T-helper 1 cell treated with Interleukin-12 subunit alpha and Interleukin-12 subunit beta and Interleukin-4 antibody, amounts not matched to agents 30 μg/mL and 1 μg/mL, for 36 hours (primary cell): ENCODE measurements around the gene HPX.

ENCODE experiments used
- H3K27ac Mint-ChIP-seq: one replicate; pipeline ENCODE4 v1.8.0; 2021; ENCODE audit warnings: mild to moderate bottlenecking, mixed read lengths
- H3K27me3 Mint-ChIP-seq: one replicate; pipeline ENCODE4 v1.8.0; 2021; ENCODE audit warnings: low read depth, mixed read lengths
- H3K36me3 Mint-ChIP-seq: one replicate; pipeline ENCODE4 v1.8.0; 2021; ENCODE audit warnings: low read depth, mixed read lengths
- H3K4me1 Mint-ChIP-seq: one replicate; pipeline ENCODE4 v1.8.0; 2021; ENCODE audit warnings: low read depth, mixed read lengths
- H3K4me3 Mint-ChIP-seq: one replicate; pipeline ENCODE4 v1.8.0; 2021; ENCODE audit warnings: mild to moderate bottlenecking, moderate library complexity, mixed read lengths
- H3K9me3 Mint-ChIP-seq: one replicate; pipeline ENCODE4 v1.8.0; 2021; ENCODE audit warnings: mixed read lengths

HPX gene

DNA sequence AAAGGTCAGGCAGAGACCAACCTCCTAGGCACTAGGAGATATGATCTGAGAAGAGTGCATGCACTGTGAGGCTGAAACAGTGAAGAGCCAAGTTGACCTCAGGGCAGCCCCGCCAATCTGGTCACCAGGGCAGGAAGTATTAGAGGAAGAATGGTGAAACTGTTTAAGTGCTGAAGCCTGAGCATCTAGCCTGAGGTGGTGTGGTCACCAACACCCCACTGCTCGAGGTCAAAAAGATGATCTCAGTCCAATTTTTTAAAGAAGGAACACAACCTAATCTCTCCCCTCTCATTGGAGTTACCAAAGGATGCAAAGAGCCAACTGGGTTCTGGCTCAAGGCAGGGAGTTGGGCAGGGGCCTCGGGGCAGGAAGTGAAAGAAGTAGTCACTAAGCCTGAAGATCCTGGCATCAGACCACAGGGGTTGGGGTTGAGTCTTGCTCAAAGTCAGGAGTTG is 25.9 kb downstream of the HPX start:
- Mint-ChIP-seq H3K4me1 (peaks cover 9% of the 10 kb centered on the region), H3K36me3 (peaks cover 5% of the 10 kb centered on the region), H3K9me3 (no peaks in the 10 kb centered on the region), H3K27me3 (peaks cover 4% of the 10 kb centered on the region), H3K27ac (no peak overlapping the region), H3K4me3 (no peak overlapping the region)

DNA sequence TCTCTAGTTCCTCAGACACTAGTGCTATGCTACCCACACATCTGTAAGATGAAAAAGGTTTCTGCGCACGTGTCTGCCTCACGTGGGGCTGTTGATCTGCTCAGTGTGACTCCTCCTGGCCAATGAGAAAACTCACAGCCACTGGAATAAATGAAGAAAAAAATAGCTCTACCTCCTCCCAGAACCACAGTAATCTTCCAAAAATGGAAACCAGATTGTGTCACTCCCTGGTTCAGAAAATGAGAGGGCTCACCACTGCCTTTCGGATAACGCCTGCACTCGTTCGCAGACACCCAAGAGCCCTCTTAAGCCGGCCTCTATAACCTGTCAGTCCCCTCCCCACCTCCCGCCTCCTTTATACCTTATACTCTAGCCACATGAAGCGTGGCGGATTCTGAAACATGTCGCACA is 27.0 kb downstream of the HPX start:
- Mint-ChIP-seq H3K36me3 (peaks cover 9% of the 10 kb centered on the region), H3K27ac (no peak overlapping the region), H3K4me3 (no peak overlapping the region), H3K27me3 (no peaks in the 10 kb centered on the region), H3K4me1 (peaks cover 5% of the 10 kb centered on the region), H3K9me3 (no peaks in the 10 kb centered on the region)

GRCh38 chr11:6411594-6412031 is 29.2 kb downstream of the HPX start:
- Mint-ChIP-seq H3K4me1 (peaks cover 15% of the 10 kb centered on the region), H3K27ac (no peak overlapping the region), H3K4me3 (no peak overlapping the region), H3K9me3 (no peaks in the 10 kb centered on the region), H3K36me3 (peaks cover 12% of the 10 kb centered on the region), H3K27me3 (no peaks in the 10 kb centered on the region)

DNA sequence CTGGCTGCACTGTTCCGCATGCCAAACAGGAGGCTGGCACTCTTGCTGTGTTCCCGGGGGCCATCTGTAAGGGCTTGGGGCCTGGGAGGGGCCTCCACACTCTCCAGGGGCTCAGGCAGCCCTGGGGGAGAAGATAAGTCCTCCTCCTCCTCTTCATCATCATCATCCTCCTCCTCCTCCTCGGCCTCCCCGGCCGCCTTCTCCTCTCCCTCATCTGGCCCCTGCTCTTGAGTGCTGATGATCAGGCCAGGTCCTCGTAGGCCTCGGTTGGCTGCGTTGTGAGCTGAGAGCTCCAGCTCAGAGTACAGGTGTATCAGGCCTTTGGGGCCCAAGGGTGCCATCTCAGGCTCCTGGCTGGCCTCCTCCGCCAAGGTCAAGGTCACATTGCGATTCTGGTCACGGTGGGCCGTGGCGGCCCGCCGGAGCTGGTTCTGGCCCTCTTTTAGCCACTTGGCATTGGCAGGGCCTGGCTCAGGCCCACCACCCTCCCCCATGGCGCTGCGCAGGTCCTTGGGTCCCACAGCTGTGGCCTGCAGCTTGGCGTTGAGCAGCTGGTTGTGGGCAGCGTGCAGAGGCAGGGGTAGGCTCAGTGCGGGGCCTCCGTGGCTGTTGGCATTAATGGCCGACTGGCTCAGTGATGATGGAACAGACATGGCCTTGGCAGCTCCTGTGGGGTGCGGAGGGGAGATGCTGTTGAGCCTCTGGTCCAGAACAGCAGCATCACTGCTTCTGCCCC is 29.9 kb downstream of the HPX start:
- H3K9me3 Mint-ChIP-seq = no peaks in the 10 kb centered on the region
- H3K27ac Mint-ChIP-seq = no peak overlapping the region
- no peak overlapping the region for H3K4me3 Mint-ChIP-seq
- peaks cover 3% of the 10 kb centered on the region for H3K27me3 Mint-ChIP-seq
- H3K4me1 Mint-ChIP-seq = peaks cover 22% of the 10 kb centered on the region
- peaks cover 16% of the 10 kb centered on the region for H3K36me3 Mint-ChIP-seq

DNA sequence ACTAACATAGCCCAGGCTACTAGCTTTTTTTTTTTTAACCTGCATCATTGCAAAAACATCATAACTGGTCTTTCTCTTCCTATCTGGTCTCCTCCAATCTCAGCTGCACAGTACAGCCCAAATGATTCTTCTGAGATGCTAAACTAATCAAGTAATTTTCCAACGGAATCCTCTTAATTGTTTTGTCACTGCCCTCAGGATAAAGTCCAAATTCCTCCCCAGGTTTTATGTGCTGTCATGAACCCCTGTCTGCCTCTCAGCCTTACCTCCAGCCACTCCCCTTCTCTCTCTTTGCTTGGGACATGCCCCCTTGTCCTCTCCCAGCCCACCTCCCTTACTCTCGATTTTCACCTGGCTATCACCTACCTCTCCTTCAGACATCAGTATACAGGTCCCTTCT is 34.4 kb downstream of the HPX start:
- H3K4me3 Mint-ChIP-seq = no peak overlapping the region
- H3K4me1 Mint-ChIP-seq = peaks cover 49% of the 10 kb centered on the region
- H3K27me3 Mint-ChIP-seq = peaks cover 3% of the 10 kb centered on the region
- peaks cover 22% of the 10 kb centered on the region for H3K36me3 Mint-ChIP-seq
- H3K9me3 Mint-ChIP-seq = no peaks in the 10 kb centered on the region
- H3K27ac Mint-ChIP-seq = no peak overlapping the region

GRCh38 chr11:6405846-6406245 is 34.9 kb downstream of the HPX start:
- peaks cover 3% of the 10 kb centered on the region for H3K27me3 Mint-ChIP-seq
- peaks cover 25% of the 10 kb centered on the region for H3K36me3 Mint-ChIP-seq
- H3K9me3 Mint-ChIP-seq = no peaks in the 10 kb centered on the region
- no peak overlapping the region for H3K27ac Mint-ChIP-seq
- peaks cover 51% of the 10 kb centered on the region for H3K4me1 Mint-ChIP-seq
- H3K4me3 Mint-ChIP-seq = no peak overlapping the region

DNA sequence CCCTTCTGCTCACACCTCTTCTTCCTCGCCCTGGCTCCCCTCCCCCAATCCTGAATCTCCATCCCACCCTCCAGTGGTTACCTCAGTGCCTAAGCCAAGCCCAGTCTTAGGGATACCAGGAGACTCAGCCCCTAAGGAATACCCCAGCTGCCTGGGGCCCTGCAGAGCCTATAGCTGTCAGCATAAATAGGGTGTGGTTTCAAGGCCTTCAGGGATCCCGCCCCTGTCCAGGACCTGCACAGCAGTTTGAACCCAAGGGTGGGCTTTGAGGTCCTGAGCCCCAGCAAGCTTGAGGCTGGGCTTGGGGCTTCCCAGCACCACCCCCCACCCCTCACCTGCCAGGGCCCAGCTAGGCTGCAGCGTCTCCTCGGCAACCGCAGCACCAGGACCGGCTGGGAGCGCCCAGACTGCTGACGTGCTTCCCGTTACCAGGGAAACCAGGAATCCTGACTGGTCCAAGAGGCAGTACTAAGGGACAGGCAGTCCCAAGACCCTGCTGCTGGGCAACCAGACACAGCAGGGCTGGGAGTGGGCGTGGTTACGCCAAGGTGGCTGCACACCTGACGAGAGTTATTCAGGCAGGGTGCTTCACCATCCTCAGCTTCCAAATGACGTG is 35.6 kb downstream of the HPX start:
- no peak overlapping the region for H3K4me3 Mint-ChIP-seq
- H3K27me3 Mint-ChIP-seq = peaks cover 3% of the 10 kb centered on the region
- no peaks in the 10 kb centered on the region for H3K9me3 Mint-ChIP-seq
- H3K27ac Mint-ChIP-seq = peak overlapping the region; percentile 33
- peaks cover 28% of the 10 kb centered on the region for H3K36me3 Mint-ChIP-seq
- H3K4me1 Mint-ChIP-seq = peaks cover 54% of the 10 kb centered on the region

DNA sequence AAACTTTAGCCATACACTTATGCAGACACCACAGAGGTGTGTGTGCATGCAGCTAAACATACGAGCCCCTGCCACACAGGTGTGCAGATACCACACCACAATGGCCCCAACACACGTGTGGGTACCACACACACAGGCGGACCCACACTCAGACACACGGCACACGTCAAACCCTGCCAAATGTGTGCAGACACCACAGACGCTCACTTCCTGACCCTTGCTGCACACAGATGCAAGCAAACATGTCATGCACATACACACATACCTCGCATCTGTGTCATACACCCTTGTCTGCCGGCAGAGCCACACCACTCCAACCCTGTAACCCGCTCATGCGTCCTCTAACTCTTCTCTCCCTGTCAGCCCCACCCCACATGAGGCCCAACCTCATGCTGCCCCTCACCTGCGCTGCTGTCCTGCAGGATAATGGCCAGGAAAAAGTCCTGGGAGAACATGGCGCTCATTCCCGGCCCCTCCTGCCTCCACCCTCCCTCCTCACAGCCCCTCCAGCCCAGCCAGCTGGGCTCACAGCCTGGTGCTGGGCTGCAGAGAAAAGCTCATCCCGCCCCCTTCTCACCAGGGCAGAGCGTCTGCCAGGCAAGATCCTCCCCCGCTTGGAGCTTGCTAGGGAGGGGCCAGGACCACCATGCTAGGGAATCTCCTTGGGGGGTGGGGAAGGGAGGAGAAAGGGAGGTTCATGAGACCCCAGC is 36.3 kb downstream of the HPX start:
- peaks cover 54% of the 10 kb centered on the region for H3K4me1 Mint-ChIP-seq
- peak overlapping the region; percentile 55 for H3K27ac Mint-ChIP-seq
- peak overlapping the region; percentile 47 for H3K4me3 Mint-ChIP-seq
- peaks cover 26% of the 10 kb centered on the region for H3K36me3 Mint-ChIP-seq
- H3K9me3 Mint-ChIP-seq = no peaks in the 10 kb centered on the region
- peaks cover 3% of the 10 kb centered on the region for H3K27me3 Mint-ChIP-seq

DNA sequence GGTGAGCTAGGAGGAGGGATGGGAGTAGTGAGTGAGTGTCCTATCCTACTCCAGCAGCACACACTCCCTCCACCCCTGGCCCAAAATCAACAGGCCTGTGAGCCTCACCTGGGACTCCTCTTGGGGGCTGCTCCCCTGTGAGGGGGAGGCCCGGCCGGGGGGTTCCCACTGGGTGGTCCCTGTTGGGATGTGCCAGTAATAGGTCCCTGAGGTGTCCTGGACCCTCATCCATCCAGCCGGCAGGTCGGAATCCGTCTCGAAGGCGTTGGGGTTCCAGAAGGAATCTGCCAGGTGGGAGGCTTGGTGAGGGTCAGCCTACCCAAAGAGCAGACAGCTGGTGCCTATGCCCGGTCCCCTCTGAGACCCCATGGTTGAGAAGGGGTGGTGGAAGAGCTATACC is 37.2 kb downstream of the HPX start:
- Mint-ChIP-seq H3K27me3 (peaks cover 3% of the 10 kb centered on the region), H3K27ac (peak overlapping the region; percentile 84), H3K9me3 (no peaks in the 10 kb centered on the region), H3K36me3 (peaks cover 34% of the 10 kb centered on the region), H3K4me3 (peak overlapping the region; percentile 81), H3K4me1 (peaks cover 61% of the 10 kb centered on the region)

DNA sequence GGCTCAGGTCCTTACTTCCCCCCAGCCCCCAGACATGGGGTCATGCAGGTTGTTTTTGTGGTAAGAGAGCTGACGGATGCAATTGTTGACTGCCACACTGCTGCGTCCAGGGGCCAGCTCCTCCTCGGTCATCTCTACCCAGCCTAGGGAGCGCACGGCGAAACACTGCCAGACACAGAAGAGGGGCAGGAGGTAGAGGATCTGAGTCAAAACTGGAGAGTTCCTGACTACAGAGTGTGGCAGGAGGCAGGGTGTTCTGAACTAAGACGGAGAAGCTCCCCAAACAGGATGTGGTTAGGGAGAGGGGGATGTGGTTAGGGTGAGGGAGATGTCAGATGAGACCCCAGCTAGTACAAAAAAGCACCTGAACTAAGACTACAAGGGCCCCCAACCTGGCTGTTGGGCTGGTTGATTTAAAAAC is 38.2 kb downstream of the HPX start:
- Mint-ChIP-seq H3K4me1 (peaks cover 58% of the 10 kb centered on the region), H3K27ac (peak overlapping the region; percentile 84), H3K36me3 (peaks cover 38% of the 10 kb centered on the region), H3K27me3 (peaks cover 3% of the 10 kb centered on the region), H3K9me3 (no peaks in the 10 kb centered on the region), H3K4me3 (peak overlapping the region; percentile 81)

- peaks cover 55% of the 10 kb centered on the region for H3K4me1 Mint-ChIP-seq
- H3K27ac Mint-ChIP-seq = peak overlapping the region; percentile 84
- H3K36me3 Mint-ChIP-seq = peaks cover 43% of the 10 kb centered on the region
- H3K4me3 Mint-ChIP-seq = peak overlapping the region; percentile 81
- peaks cover 3% of the 10 kb centered on the region for H3K27me3 Mint-ChIP-seq
- no peaks in the 10 kb centered on the region for H3K9me3 Mint-ChIP-seq
These were observed 38.7 kb downstream of the HPX start for GRCh38 chr11:6402061-6402470.

GRCh38 chr11:6401464-6401863 is 39.3 kb downstream of the HPX start:
- peaks cover 50% of the 10 kb centered on the region for H3K4me1 Mint-ChIP-seq
- no peaks in the 10 kb centered on the region for H3K9me3 Mint-ChIP-seq
- peaks cover 3% of the 10 kb centered on the region for H3K27me3 Mint-ChIP-seq
- no peak overlapping the region for H3K27ac Mint-ChIP-seq
- H3K36me3 Mint-ChIP-seq = peaks cover 46% of the 10 kb centered on the region
- H3K4me3 Mint-ChIP-seq = no peak overlapping the region

DNA sequence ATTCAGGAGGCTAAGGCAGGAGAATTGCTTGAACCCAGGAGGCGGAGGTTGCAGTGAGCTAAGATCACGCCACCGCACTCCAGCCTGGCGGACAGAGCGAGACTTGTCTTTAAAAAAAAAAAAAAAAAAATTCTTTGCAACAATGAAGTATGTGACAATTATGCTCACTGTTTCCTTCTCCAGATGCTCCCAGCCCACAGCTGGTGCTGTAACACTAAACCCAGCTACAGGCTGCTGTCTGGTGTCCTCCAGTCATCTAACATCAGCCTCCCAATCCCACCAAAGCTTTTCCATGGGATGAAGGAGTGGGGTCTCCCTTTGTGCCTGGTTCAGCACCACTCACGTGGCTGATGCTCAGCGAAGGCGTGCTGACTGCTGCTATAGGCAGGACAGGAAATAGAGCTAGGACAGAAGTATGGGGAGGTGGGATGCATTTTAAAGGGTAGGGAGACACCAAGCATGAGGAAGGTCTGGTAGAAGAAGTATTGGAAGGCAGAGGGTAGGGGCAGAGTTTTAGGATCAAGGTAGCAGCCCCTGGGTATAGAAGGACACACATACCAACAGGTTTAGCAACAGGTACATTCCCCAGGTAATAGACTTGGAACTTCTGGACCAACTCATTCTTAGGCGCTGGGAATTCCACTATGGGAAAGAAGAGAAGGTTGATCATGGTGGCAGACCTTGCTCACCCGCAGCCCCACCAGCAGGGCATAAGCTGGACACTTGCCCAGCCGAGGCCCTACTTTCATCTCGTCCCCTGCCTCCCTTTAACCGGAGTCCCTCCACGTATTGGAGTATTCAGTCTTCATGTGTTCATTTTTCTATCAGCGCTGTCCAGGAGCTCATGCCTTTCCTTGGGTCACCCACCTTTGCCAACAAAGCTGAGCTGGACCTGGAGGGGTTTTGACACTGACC is 40.1 kb downstream of the HPX start:
- Mint-ChIP-seq H3K27me3 (no peaks in the 10 kb centered on the region), H3K36me3 (peaks cover 48% of the 10 kb centered on the region), H3K9me3 (no peaks in the 10 kb centered on the region), H3K4me1 (peaks cover 42% of the 10 kb centered on the region), H3K4me3 (no peak overlapping the region), H3K27ac (no peak overlapping the region)

GRCh38 chr11:6397636-6398035 is 43.2 kb downstream of the HPX start:
- Mint-ChIP-seq H3K27ac (no peak overlapping the region), H3K36me3 (peaks cover 56% of the 10 kb centered on the region), H3K27me3 (no peaks in the 10 kb centered on the region), H3K4me1 (peaks cover 27% of the 10 kb centered on the region), H3K9me3 (no peaks in the 10 kb centered on the region), H3K4me3 (no peak overlapping the region)
